ENCODE results near the gene PRKCE. TPM values are rescaled to one million over a fixed set of nuclear protein-coding genes. Genes with fewer than 3 reads are reported as not detected.

The PRKCE gene
- total RNA-seq, 2 experiments from 2014 or later, result 13.1 to 15.4 TPM

DNA sequence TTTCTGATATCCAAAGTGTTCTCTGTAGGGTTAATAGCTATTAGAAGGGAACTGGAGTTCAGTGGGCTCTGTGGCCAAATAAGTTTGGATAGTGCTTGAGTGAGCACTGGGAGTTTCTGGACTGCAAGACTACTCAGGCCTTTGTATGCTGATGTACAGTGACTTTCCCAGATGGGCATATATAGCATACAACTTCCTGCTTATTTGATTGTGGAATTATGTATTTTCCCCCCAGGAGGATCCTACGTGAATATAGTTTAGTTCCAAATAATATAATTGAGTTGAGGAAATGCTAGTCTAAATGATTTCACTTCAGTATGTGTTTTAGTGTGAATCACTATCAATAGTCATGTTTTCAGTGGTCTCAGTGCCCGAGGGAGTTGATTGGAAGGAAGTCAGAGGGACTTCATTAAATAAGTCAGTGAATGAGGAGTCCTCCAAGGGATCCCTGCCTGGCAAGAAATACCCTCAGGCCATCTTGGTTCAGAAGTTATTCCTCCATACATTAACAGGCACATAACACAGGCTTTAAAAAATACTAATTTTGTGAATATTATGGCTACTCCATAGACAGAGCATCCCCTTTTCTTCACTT, 251.4 kb downstream of the PRKCE start:
- ChIA-PET CTCF (interaction anchor here (1.2 to 1.3 kb wide), 2 partner anchors 9 to 12 kb away, joined by 3 to 4 read pairs; no protein-coding TSS in a partner anchor), POLR2A (no interaction called here)

DNA sequence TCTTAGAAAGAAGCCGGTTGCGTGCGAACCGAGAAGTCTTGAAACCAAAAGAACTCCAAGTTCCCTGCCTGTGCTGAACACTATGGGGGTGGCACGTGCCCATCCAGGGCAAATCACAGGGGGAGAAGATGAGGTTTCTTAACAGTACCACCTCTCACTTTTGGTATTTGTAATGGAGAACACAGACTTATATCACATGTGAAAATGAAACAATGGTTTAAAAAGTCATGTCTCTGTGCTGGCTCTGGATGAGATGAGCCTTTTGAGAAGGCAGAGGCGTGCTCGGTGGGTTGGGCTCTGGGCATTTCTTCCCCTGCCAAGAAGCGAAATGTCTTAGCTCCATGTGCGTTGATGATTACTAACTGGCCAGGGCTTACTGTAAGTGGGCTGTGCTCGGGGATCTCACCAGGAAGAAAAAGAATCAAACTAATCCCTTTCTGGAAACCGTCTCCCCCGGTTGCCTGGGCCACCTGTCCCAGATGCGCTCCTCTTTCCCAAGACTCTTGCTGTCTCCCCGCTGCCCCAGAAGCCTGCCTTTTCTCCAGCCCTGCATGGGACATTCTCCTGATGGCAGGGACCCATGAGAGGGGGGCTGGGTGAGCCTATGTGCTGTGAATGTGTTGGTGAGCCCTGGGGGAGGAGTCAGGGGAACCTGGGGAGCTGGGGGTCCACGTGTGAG, 252.9 kb downstream of the PRKCE start:
- Mint-ChIP-seq H3K36me3 (ENCODE audit: low read depth) (no peaks in the 10 kb centered on the region), H3K27me3 (no peaks in the 10 kb centered on the region), H3K4me3 (no peak overlapping the region), H3K4me1 (peaks cover 18% of the 10 kb centered on the region), H3K27ac (peak overlapping the region; percentile 84), H3K9me3 (no peaks in the 10 kb centered on the region)
- ChIA-PET POLR2A (interaction anchor here (0.6 kb wide), 1 partner anchor 16 kb away, joined by 4 read pairs; no protein-coding TSS in a partner anchor), CTCF (interaction anchor here (1.2 kb wide), 2 partner anchors 10 to 36 kb away, joined by 3 to 4 read pairs; no protein-coding TSS in a partner anchor)
- DNase-seq, result peak; percentile 19

More for the DNA sequence above, 251.4 kb downstream of the PRKCE start:
- Mint-ChIP-seq H3K4me1 (peaks cover 18% of the 10 kb centered on the region), H3K27me3 (no peaks in the 10 kb centered on the region), H3K36me3 (ENCODE audit: low read depth) (no peaks in the 10 kb centered on the region), H3K4me3 (no peak overlapping the region), H3K27ac (no peak overlapping the region), H3K9me3 (no peaks in the 10 kb centered on the region)
- DNase-seq, result no peak

DNA sequence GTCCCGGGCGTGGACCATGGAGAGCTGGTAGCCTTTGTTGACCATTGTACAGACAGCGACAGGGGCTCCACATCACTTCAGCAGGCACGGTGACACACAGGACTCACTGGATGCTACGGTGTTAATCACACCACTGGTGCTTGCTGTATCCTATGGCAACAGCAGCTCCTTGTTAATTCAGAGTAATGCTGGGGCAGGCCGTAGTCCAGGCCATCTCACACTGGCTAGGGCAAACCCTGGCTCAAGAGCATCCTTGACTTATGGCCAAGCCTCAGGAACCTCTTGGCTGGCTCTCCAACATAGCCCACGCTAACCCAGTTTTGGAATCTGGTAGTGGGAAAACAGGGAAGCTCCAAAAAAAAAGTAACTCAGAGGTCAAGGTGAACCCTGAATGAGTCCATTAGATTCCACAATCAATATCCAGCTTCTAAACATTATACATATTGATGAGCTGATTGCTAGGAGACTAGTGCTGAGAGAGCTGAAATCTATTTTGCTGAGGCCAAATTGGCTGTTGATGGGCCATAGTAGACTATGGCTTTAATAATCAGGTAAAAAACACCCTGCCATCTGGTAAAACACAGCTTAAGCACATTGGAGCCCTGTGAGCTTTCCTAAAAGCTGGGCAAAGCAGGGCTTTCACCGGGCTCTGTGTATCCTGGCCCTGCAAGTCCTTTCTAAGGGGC, 253.6 kb downstream of the PRKCE start:
- no peak overlapping the region for H3K4me3 Mint-ChIP-seq
- POLR2A ChIA-PET, result no interaction called here
- no peaks in the 10 kb centered on the region for H3K9me3 Mint-ChIP-seq
- H3K36me3 Mint-ChIP-seq (ENCODE audit: low read depth), result no peaks in the 10 kb centered on the region
- no peak overlapping the region for H3K27ac Mint-ChIP-seq
- DNase-seq, result no peak
- no peaks in the 10 kb centered on the region for H3K27me3 Mint-ChIP-seq
- H3K4me1 Mint-ChIP-seq, result peaks cover 18% of the 10 kb centered on the region
- CTCF ChIA-PET, result interaction anchor here (0.6 to 1.2 kb wide), 3 partner anchors 35 to 126 kb away, joined by 3 to 4 read pairs (median 3); no protein-coding TSS in a partner anchor

DNA sequence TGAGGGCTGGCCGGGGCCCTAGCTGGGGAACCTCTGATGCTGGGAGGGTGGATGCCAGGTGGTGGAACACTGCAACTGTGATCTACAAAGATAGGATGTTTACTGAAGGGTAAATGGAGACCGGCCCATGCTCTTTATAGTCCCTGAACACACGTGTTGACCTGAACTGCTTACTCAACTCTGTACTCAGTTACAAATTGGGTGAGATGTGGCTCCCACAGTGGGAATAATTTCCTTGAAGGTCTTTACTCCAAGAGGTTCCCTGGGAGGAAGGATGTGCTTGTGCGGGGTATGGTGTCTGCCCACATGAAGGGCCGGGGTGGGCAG, 254.1 kb downstream of the PRKCE start:
- Mint-ChIP-seq H3K4me1 (peaks cover 18% of the 10 kb centered on the region), H3K27me3 (no peaks in the 10 kb centered on the region), H3K9me3 (no peaks in the 10 kb centered on the region), H3K27ac (no peak overlapping the region), H3K4me3 (no peak overlapping the region), H3K36me3 (ENCODE audit: low read depth) (no peaks in the 10 kb centered on the region)
- POLR2A ChIA-PET, result no interaction called here
- CTCF ChIA-PET, result interaction anchor here (0.6 to 1.2 kb wide), 4 partner anchors 35 to 256 kb away, joined by 3 to 4 read pairs (median 3); no protein-coding TSS in a partner anchor
- DNase-seq, result no peak

DNA sequence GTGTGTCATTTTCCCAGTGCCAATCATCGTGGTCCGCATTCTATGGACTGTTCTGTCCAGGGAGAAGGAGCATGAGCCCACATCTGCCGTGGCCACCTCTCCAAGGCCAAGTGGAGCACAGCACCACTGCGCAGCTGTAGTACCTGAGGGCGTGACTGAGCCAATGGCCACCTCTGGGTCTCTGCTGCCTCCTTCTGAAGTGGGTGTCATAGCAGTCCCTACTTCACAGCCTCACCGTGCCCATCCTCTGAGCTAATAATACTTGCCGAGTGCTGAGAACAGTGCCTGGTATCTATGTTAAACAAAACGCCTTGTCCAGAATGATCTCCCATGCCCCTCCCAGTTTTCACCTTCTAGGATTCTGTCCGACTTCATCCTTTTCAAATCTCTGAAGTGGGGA, 256.1 kb downstream of the PRKCE start:
- Mint-ChIP-seq H3K27ac (no peak overlapping the region), H3K4me3 (no peak overlapping the region), H3K4me1 (peaks cover 18% of the 10 kb centered on the region), H3K9me3 (no peaks in the 10 kb centered on the region), H3K27me3 (no peaks in the 10 kb centered on the region), H3K36me3 (ENCODE audit: low read depth) (no peaks in the 10 kb centered on the region)
- POLR2A ChIA-PET, result no interaction called here
- no peak for DNase-seq
- CTCF ChIA-PET, result interaction anchor here (0.9 kb wide), 1 partner anchor 38 kb away, joined by 3 read pairs; no protein-coding TSS in a partner anchor

DNA sequence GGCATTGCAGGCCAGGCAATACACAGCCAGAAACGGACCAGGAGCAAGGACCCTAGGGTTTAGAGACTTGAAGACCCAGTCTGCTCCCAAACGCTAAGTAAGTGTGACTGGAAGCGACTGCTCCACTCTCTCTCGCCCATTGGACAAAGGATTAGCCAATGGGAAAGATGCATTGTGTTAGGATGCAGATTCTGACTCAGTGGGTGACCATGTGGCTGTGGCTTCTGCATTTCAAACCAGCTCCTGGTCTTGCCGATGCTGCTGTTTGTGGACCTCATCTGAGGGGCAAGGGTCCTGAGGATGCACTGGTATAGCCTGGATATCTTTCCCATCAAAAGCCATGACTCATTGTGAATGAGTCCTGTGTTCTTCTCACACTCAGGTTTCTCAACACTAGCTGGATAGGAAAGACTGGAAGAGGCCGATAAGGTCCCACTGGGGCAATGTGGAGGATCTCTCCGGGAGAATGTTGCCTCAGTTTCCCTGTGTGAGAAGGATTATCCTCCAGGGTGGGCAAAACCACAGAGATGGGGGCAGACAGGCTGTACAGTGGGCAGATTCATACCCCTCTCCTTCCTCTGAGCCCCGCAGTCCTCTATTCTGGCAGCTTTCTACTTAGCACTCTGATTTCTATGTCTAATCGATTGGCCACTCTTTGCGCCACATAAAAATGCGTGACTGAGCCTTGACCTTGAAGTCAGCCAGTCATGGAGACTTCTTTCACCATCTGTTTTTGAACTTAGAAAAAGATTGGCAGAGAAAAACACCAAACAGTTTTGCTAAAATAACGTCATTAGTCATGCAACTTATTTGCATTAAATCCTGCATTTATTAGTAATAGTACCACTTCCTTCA, 257.1 kb downstream of the PRKCE start:
- no peaks in the 10 kb centered on the region for H3K27me3 Mint-ChIP-seq
- H3K36me3 Mint-ChIP-seq (ENCODE audit: low read depth), result no peaks in the 10 kb centered on the region
- ChIA-PET POLR2A (no interaction called here), CTCF (no interaction called here)
- peaks cover 17% of the 10 kb centered on the region for H3K4me1 Mint-ChIP-seq
- DNase-seq, result no peak
- no peak overlapping the region for H3K27ac Mint-ChIP-seq
- H3K4me3 Mint-ChIP-seq, result no peak overlapping the region
- H3K9me3 Mint-ChIP-seq, result no peaks in the 10 kb centered on the region

DNA sequence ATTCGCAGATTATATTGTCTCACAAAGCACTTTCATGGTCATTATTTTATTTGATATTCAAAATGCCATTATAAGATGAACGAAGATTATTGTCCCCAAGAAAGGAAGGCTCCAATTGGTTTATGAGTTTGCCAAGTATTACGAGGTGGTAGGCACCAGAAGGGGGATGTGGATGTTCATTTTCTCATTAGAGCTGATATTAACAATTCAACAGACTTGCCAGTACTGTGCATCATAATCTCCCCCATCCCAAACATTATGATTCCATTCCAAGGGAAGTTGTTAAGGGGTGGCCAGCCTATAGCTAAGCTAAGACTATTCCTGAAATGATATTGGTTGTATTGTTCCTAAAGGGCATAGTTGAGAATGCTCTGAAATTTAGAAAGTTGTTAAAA, 257.7 kb downstream of the PRKCE start:
- Mint-ChIP-seq H3K9me3 (no peaks in the 10 kb centered on the region), H3K4me3 (no peak overlapping the region), H3K36me3 (ENCODE audit: low read depth) (no peaks in the 10 kb centered on the region), H3K27ac (no peak overlapping the region), H3K4me1 (peaks cover 11% of the 10 kb centered on the region), H3K27me3 (no peaks in the 10 kb centered on the region)
- CTCF ChIA-PET, result no interaction called here
- POLR2A ChIA-PET, result no interaction called here
- DNase-seq, result no peak

DNA sequence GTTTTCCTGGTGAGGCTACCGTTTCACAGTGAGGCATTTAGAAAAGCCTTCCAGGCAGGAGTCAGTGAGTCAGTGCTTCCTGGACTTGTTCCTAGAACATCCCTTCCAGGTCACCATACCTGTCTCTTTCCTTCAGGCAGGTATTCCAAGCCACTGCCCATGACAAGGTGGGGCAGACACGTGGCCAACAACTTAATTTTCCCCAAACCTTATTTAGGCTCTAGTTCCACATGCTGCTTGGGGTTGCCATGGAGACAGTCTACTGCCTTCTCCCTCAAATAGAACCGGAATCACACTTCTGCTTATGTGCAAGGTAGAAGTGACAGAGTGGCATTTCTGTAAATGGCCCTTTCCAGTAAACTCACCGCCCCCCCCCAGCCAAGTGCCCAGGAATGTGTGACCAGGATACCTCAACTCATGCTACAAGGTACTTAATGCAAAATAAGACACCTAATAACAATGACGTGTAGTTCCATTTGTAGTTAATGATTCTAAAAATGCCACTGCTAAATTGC, 258.3 kb downstream of the PRKCE start:
- Mint-ChIP-seq H3K27ac (no peak overlapping the region), H3K9me3 (no peaks in the 10 kb centered on the region), H3K4me1 (peaks cover 5% of the 10 kb centered on the region), H3K4me3 (no peak overlapping the region), H3K27me3 (no peaks in the 10 kb centered on the region), H3K36me3 (ENCODE audit: low read depth) (no peaks in the 10 kb centered on the region)
- ChIA-PET CTCF (no interaction called here), POLR2A (no interaction called here)
- no peak for DNase-seq

DNA sequence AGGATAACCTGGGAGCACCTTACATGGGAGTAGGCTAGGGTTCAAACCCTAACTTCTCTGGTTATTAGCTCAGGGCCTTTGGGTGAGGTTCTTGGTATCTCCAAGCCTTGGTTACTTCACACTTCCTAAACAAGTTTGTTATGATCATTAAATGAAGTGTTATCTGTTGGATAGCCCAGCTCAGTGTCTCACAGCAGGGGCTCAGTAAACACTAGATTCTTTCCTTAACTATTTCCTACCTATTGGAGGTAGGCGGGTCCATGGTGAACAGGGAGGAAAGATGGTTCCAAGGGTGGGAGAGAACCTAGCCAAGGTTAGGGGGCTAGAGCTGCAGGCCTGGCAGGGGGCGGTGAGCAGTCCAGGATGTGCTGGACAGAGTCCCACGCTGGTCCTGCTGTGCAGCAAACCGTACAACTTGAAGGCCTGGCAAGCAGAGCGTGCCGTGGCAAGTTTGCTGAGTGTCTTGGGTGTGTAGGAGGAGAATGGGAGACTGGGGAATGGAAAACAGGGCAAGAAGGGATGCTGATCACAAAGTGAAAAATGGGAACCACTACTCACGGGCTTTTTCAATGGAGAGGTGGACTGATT, 259.1 kb downstream of the PRKCE start:
- H3K27ac Mint-ChIP-seq, result no peak overlapping the region
- H3K4me3 Mint-ChIP-seq, result no peak overlapping the region
- no peaks in the 10 kb centered on the region for H3K27me3 Mint-ChIP-seq
- no peak for DNase-seq
- H3K4me1 Mint-ChIP-seq, result peaks cover 3% of the 10 kb centered on the region
- H3K9me3 Mint-ChIP-seq, result no peaks in the 10 kb centered on the region
- CTCF ChIA-PET, result no interaction called here
- POLR2A ChIA-PET, result no interaction called here
- H3K36me3 Mint-ChIP-seq (ENCODE audit: low read depth), result no peaks in the 10 kb centered on the region

DNA sequence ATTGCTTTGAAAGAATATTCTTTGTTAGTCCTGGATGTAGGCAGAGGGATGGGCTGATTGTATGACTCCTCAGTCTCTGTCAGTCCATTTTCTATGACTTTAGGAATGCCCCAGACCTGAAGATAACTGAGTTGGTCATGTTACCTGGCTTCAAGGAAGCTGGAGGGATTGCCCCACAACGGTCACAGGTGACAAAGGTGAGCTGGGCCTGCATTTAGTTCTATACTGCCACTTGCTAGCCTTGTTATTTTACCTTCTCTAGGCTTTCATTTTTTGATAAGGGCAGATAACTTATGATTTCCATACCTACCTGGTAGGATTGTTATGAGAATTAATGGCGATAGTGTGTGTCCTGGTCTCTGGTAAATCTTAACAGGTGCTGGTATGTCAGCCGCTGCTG, 260.1 kb downstream of the PRKCE start:
- Mint-ChIP-seq H3K4me3 (no peak overlapping the region), H3K27ac (no peak overlapping the region), H3K9me3 (no peaks in the 10 kb centered on the region), H3K4me1 (no peaks in the 10 kb centered on the region), H3K27me3 (no peaks in the 10 kb centered on the region), H3K36me3 (ENCODE audit: low read depth) (no peaks in the 10 kb centered on the region)
- DNase-seq, result no peak
- CTCF ChIA-PET, result interaction anchor here (0.9 to 1.0 kb wide), 2 partner anchors 10 to 18 kb away, joined by 3 to 4 read pairs; no protein-coding TSS in a partner anchor
- POLR2A ChIA-PET, result no interaction called here

DNA sequence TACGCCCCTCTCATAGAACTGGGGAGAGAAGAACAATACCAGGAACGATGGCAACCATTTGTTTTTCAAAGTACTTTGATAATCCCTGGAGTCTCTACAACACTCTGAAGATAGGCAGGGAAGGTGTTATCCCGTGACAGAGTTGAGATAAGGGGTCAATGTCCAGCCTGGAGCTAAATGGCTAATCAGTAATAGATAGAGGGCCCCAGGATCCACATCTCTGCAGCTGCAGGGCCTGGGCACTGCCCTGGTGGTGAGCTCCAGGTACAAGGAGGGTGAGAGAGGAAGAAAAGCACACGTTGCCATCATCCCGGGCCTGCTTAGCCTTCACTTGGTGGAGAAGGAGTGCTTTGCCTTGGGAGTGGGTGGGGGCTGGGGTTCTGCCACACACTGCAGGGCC, 260.6 kb downstream of the PRKCE start:
- H3K9me3 Mint-ChIP-seq, result peaks cover 2% of the 10 kb centered on the region
- H3K4me3 Mint-ChIP-seq, result no peak overlapping the region
- H3K27ac Mint-ChIP-seq, result no peak overlapping the region
- H3K4me1 Mint-ChIP-seq, result no peaks in the 10 kb centered on the region
- ChIA-PET POLR2A (no interaction called here), CTCF (interaction anchor here (0.6 to 1.0 kb wide), 4 partner anchors 9 to 23 kb away, joined by 3 to 5 read pairs (median 4); no protein-coding TSS in a partner anchor)
- H3K36me3 Mint-ChIP-seq (ENCODE audit: low read depth), result no peaks in the 10 kb centered on the region
- H3K27me3 Mint-ChIP-seq, result no peaks in the 10 kb centered on the region
- DNase-seq, result no peak

DNA sequence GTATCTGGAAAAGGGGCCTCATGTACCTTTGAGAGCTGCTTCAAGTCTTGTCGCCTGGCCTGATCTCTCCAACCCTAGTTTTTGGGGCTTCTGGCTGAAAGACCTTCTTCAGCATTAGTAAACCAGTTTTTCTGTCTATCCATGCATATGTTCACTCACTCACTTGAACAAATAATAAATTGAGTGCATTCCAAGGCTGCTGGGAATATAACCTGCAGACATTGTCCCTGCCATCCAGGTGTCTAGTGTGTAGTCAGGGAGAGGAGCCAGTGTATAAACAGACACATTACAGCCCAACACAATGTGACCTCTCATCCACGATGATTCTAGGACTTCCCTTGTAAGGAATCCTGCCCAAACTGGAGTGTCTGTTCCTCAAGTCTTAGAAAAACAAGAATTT, 262.1 kb downstream of the PRKCE start:
- Mint-ChIP-seq H3K4me1 (no peaks in the 10 kb centered on the region), H3K27me3 (no peaks in the 10 kb centered on the region), H3K9me3 (peaks cover 3% of the 10 kb centered on the region), H3K4me3 (no peak overlapping the region), H3K36me3 (ENCODE audit: low read depth) (no peaks in the 10 kb centered on the region), H3K27ac (no peak overlapping the region)
- POLR2A ChIA-PET, result no interaction called here
- CTCF ChIA-PET, result interaction anchor here (1.0 to 2.0 kb wide), 2 partner anchors 22 to 135 kb away, joined by 3 to 4 read pairs; no protein-coding TSS in a partner anchor
- DNase-seq, result no peak

Measured in activated CD4-positive, alpha-beta T cell treated with anti-CD3 and anti-CD28 coated beads, Interleukin-2, amount 10 ng/mL, durations not matched to agents 7 days and 5 days (primary cell).